ENCODE data around the gene UBC. TPM values are rescaled to one million over a fixed set of nuclear protein-coding genes. Genes with fewer than 3 reads are reported as not detected.

Gene UBC
- total and polyA plus RNA-seq, 5 donors from 2014 or later, result 1,179 to 2,012 (median 1,557) TPM

GRCh38 chr12:124870515-124870914 is 43.9 kb downstream of the UBC start:
- peaks cover 0 to 3% (median 0%) of the 10 kb centered on the region in 7 donors for H3K9me3 Mint-ChIP-seq
- H3K27me3 Mint-ChIP-seq, result peaks cover 30% of the 10 kb centered on the region
- no peak for ATAC-seq (ENCODE audit: low read depth in 2 of 2)
- Histone ChIP-seq H3K27ac (ENCODE audit: insufficient read depth, low read length, poor library complexity, severe bottlenecking) (no peak overlapping the region), H3K4me1 (ENCODE audit: control insufficient read depth, insufficient read depth, low read length, poor library complexity, severe bottlenecking) (no peaks in the 10 kb centered on the region), H3K27me3 (ENCODE audit: control insufficient read depth, insufficient read depth, low read length) (no peaks in the 10 kb centered on the region), H3K4me3 (ENCODE audit: low read depth, low read length) (no peak overlapping the region), H3K36me3 (ENCODE audit: control insufficient read depth, insufficient read depth, low read length) (no peaks in the 10 kb centered on the region), H3K9me3 (ENCODE audit: control insufficient read depth in 2 of 2, low read length in 2 of 2) (no peaks in the 10 kb centered on the region)
- no peak overlapping the region for H3K4me3 Mint-ChIP-seq
- no peak for DNase-seq
- H3K27ac Mint-ChIP-seq, result no peak overlapping the region
- peaks cover 0 to 7% (median under 1%) of the 10 kb centered on the region in 4 donors for H3K4me1 Mint-ChIP-seq
- no peaks in the 10 kb centered on the region for H3K36me3 Mint-ChIP-seq

DNA sequence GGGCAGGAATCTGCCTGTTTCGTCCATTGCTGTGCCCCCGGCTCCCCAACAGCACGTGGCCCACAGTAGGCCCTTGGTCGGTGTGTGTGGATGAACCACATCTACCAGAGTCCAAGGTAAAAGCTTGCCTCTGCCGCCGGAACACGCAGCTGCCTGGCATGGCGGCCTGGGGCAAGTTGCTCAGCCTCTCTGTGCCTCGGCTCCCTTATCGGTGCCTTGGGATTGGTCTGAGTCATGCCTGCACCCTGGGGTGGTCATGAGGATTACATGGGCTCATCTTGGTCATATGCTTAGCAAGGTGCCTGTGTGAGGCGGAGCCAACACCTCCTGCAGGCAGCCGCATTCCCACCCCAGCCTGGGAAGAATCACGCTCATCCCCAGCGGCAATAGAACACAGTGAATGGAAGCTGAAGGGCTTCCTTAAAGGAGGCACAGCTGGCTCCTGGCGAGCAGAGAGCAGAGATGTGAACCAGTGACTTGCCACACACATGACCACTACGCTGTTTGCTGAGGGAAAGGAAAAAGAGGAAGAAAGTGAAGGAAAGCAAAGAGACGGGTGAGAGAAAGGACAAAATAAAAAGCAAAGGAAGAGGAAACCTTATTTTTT is 45.3 kb downstream of the UBC start:
- H3K4me1 ChIP-seq (ENCODE audit: control insufficient read depth, insufficient read depth, low read length, poor library complexity, severe bottlenecking), result peaks cover 1% of the 10 kb centered on the region
- no peaks in the 10 kb centered on the region for H3K36me3 ChIP-seq (ENCODE audit: control insufficient read depth, insufficient read depth, low read length)
- no peaks in the 10 kb centered on the region for H3K27me3 ChIP-seq (ENCODE audit: control insufficient read depth, insufficient read depth, low read length)
- no peak for DNase-seq
- H3K27ac Mint-ChIP-seq, result peak overlapping the region in 1 of 3 donors; percentile 91
- no peak overlapping the region for H3K27ac ChIP-seq (ENCODE audit: insufficient read depth, low read length, poor library complexity, severe bottlenecking)
- no peak overlapping the region for H3K4me3 Mint-ChIP-seq
- H3K4me3 ChIP-seq (ENCODE audit: low read depth, low read length), result no peak overlapping the region
- peaks cover 22% of the 10 kb centered on the region for H3K27me3 Mint-ChIP-seq
- H3K4me1 Mint-ChIP-seq, result peaks cover 0 to 7% (median 3%) of the 10 kb centered on the region in 4 donors
- ATAC-seq (ENCODE audit: low read depth in 2 of 2), result no peak
- no peaks in the 10 kb centered on the region for H3K36me3 Mint-ChIP-seq
- no peaks in the 10 kb centered on the region for H3K9me3 ChIP-seq (ENCODE audit: control insufficient read depth in 2 of 2, low read length in 2 of 2)
- H3K9me3 Mint-ChIP-seq, result peaks cover 0 to 3% (median 0%) of the 10 kb centered on the region in 7 donors

DNA sequence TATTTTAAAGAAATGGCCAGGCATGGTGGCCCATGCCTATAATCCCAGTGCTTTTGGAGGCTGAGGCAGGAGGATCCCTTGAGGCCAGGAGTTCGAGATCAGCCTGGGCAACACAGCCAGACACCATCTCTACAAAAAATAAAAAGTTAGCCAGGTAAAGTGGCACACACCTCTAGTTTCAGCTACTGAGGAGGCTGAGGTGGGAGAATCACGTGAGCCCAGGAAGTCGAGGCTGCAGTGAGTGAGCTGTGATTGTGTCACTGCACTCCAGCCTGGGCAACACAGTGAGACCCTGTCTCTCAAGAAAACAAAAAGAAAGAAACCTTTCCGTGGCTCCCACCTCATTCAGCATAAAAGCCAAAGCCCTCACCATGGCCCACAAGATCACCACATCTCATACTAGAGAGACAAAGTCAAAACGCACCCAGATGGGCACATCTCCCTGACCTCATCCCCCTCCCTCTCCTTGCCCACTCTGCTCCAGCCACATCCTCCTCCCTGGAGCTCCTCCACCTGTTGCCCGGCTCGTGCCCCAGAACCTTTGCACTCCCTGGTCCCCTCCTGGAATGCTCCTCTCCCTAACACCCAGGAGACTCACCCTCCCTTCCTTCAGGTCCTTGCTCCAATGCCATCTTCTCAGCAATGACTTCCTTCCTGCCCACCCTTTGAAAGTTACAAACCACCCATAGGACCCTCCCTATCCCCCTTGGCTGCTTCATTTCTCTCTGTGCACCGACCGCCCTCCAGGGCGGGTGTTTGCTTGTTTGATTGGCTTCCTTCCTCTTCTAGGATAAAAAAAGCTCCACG is 46.0 kb downstream of the UBC start:
- Histone ChIP-seq H3K27ac (ENCODE audit: insufficient read depth, low read length, poor library complexity, severe bottlenecking) (no peak overlapping the region), H3K4me1 (ENCODE audit: control insufficient read depth, insufficient read depth, low read length, poor library complexity, severe bottlenecking) (peaks cover 8% of the 10 kb centered on the region), H3K9me3 (ENCODE audit: control insufficient read depth in 2 of 2, low read length in 2 of 2) (no peaks in the 10 kb centered on the region), H3K36me3 (ENCODE audit: control insufficient read depth, insufficient read depth, low read length) (no peaks in the 10 kb centered on the region), H3K27me3 (ENCODE audit: control insufficient read depth, insufficient read depth, low read length) (no peaks in the 10 kb centered on the region), H3K4me3 (ENCODE audit: low read depth, low read length) (no peak overlapping the region)
- H3K4me1 Mint-ChIP-seq, result peaks cover 0 to 10% (median 4%) of the 10 kb centered on the region in 4 donors
- H3K27me3 Mint-ChIP-seq, result peaks cover 21% of the 10 kb centered on the region
- no peaks in the 10 kb centered on the region for H3K36me3 Mint-ChIP-seq
- ATAC-seq (ENCODE audit: low read depth in 2 of 2) (no peak), DNase-seq (no peak)
- peak overlapping the region in 1 of 3 donors; percentile 58 for H3K27ac Mint-ChIP-seq
- H3K4me3 Mint-ChIP-seq, result no peak overlapping the region
- peaks cover 0 to 3% (median 0%) of the 10 kb centered on the region in 7 donors for H3K9me3 Mint-ChIP-seq

DNA sequence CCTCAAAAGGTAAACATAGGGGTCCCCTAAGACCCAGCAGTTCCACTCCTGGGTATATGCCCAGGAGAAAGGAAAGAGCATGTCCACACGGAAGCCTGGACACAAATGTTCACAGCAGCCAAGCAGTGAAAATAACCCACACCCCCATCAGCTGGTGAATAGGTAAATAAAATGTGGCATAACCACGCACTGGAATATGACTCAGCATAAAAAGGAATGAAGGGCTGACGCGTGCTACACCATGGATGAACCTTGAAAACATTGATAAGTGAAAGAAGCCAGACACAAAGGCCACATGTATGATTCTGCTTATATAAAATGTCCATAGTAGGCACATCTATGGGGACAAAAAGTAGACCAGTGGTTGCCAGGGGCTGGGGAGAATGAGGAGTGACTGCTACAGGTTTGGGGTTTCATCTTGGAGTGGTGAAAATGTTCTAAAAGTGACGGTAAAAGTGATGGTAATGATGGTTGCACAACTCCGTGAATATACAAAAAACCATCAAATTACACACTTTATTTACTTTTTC is 47.0 kb downstream of the UBC start:
- H3K4me3 ChIP-seq (ENCODE audit: low read depth, low read length), result no peak overlapping the region
- H3K27ac ChIP-seq (ENCODE audit: insufficient read depth, low read length, poor library complexity, severe bottlenecking), result no peak overlapping the region
- Mint-ChIP-seq H3K4me1 (peaks cover 0 to 16% (median 4%) of the 10 kb centered on the region in 4 donors), H3K36me3 (no peaks in the 10 kb centered on the region), H3K27me3 (peaks cover 26% of the 10 kb centered on the region), H3K9me3 (peaks cover 0 to 3% (median 0%) of the 10 kb centered on the region in 7 donors), H3K27ac (no peak overlapping the region), H3K4me3 (no peak overlapping the region)
- peaks cover under 1% of the 10 kb centered on the region for H3K27me3 ChIP-seq (ENCODE audit: control insufficient read depth, insufficient read depth, low read length)
- ATAC-seq (ENCODE audit: low read depth in 2 of 2), result no peak
- H3K36me3 ChIP-seq (ENCODE audit: control insufficient read depth, insufficient read depth, low read length), result no peaks in the 10 kb centered on the region
- DNase-seq, result no peak
- H3K4me1 ChIP-seq (ENCODE audit: control insufficient read depth, insufficient read depth, low read length, poor library complexity, severe bottlenecking), result peaks cover 18% of the 10 kb centered on the region
- H3K9me3 ChIP-seq (ENCODE audit: control insufficient read depth in 2 of 2, low read length in 2 of 2), result no peaks in the 10 kb centered on the region

- ATAC-seq (ENCODE audit: low read depth in 2 of 2), result no peak
- peaks cover 4% of the 10 kb centered on the region for H3K27me3 ChIP-seq (ENCODE audit: control insufficient read depth, insufficient read depth, low read length)
- Mint-ChIP-seq H3K27ac (peak overlapping the region in 1 of 3 donors; percentile 63), H3K27me3 (peaks cover 28% of the 10 kb centered on the region), H3K9me3 (peaks cover 0 to 3% (median 0%) of the 10 kb centered on the region in 7 donors), H3K4me1 (peaks cover 0 to 20% (median 5%) of the 10 kb centered on the region in 4 donors), H3K4me3 (no peak overlapping the region), H3K36me3 (no peaks in the 10 kb centered on the region)
- DNase-seq, result no peak
- H3K27ac ChIP-seq (ENCODE audit: insufficient read depth, low read length, poor library complexity, severe bottlenecking), result no peak overlapping the region
- H3K4me1 ChIP-seq (ENCODE audit: control insufficient read depth, insufficient read depth, low read length, poor library complexity, severe bottlenecking), result peaks cover 18% of the 10 kb centered on the region
- no peaks in the 10 kb centered on the region for H3K9me3 ChIP-seq (ENCODE audit: control insufficient read depth in 2 of 2, low read length in 2 of 2)
- H3K4me3 ChIP-seq (ENCODE audit: low read depth, low read length), result no peak overlapping the region
- no peaks in the 10 kb centered on the region for H3K36me3 ChIP-seq (ENCODE audit: control insufficient read depth, insufficient read depth, low read length)
Measured at GRCh38 chr12:124866883-124867400, 47.5 kb downstream of the UBC start.

DNA sequence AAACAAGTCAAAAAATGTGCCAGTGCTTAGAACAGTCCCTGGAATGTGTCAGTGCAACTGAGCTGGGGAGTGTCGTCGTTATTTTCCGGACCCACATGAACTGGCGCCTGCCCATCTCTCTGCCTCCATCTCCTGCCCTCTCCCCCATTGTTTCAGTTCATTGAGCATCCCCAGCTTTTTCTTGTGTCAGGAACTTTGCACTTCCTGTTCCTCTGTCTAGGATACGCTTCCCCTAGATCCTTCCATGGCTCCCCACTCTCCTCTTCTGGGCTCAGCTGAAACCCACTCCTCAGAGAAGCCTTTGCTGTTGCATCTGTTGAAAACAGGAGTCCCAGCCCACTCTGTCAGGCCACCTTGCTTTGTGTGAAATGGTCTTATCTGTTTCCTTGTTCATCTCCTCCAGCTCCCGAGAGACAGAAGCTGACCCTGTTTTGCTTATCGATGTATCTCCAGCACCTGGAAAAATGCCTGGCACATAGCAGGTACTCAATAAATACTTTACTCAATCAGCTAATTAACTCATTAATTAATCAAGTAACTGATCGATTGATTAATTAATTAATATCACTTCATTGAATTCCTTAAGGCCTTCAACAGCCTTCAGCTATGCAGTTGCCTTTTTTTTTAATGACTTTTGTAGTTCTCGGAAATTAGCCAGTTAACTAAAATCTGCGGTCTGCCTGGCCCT is 48.1 kb downstream of the UBC start:
- Mint-ChIP-seq H3K36me3 (no peaks in the 10 kb centered on the region), H3K4me1 (peaks cover 0 to 20% (median 5%) of the 10 kb centered on the region in 4 donors), H3K27me3 (peaks cover 34% of the 10 kb centered on the region), H3K4me3 (peak overlapping the region in 3 of 4 donors; percentile 30 to 47 (median 37)), H3K9me3 (peaks cover 0 to 3% (median 0%) of the 10 kb centered on the region in 7 donors), H3K27ac (no peak overlapping the region)
- no peaks in the 10 kb centered on the region for H3K9me3 ChIP-seq (ENCODE audit: control insufficient read depth in 2 of 2, low read length in 2 of 2)
- DNase-seq, result no peak
- no peak overlapping the region for H3K27ac ChIP-seq (ENCODE audit: insufficient read depth, low read length, poor library complexity, severe bottlenecking)
- H3K4me3 ChIP-seq (ENCODE audit: low read depth, low read length), result no peak overlapping the region
- no peak for ATAC-seq (ENCODE audit: low read depth in 2 of 2)
- no peaks in the 10 kb centered on the region for H3K36me3 ChIP-seq (ENCODE audit: control insufficient read depth, insufficient read depth, low read length)
- peaks cover 18% of the 10 kb centered on the region for H3K4me1 ChIP-seq (ENCODE audit: control insufficient read depth, insufficient read depth, low read length, poor library complexity, severe bottlenecking)
- H3K27me3 ChIP-seq (ENCODE audit: control insufficient read depth, insufficient read depth, low read length), result peaks cover 5% of the 10 kb centered on the region

DNA sequence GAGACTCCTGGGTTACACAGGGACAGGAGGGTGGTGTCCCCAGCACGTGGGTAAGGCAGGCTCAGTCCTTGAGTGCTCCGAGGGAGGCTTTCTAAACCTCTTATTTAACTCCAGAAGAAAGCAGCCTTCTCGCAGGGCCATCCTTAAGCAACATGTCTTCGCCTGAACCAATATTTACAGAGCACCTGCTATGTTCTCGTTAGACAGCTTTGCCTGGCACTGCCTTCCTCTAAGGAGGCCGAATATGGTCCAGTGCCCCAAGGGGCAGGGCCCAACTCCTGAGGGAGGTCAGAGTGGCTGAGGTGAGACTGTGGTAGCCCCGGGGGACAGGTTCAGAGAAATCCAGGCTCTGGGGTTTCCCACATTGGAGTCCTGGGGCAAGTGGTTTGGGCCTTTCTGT is 48.7 kb downstream of the UBC start:
- no peak for ATAC-seq (ENCODE audit: low read depth in 2 of 2)
- H3K4me1 ChIP-seq (ENCODE audit: control insufficient read depth, insufficient read depth, low read length, poor library complexity, severe bottlenecking), result peaks cover 18% of the 10 kb centered on the region
- H3K27ac ChIP-seq (ENCODE audit: insufficient read depth, low read length, poor library complexity, severe bottlenecking), result no peak overlapping the region
- peaks cover 5% of the 10 kb centered on the region for H3K27me3 ChIP-seq (ENCODE audit: control insufficient read depth, insufficient read depth, low read length)
- Mint-ChIP-seq H3K27me3 (peaks cover 35% of the 10 kb centered on the region), H3K36me3 (no peaks in the 10 kb centered on the region), H3K27ac (no peak overlapping the region), H3K9me3 (peaks cover 0 to 3% (median 0%) of the 10 kb centered on the region in 7 donors), H3K4me1 (peaks cover 0 to 20% (median 5%) of the 10 kb centered on the region in 4 donors), H3K4me3 (peak overlapping the region in 2 of 4 donors; percentile 8 to 22)
- H3K4me3 ChIP-seq (ENCODE audit: low read depth, low read length), result no peak overlapping the region
- no peaks in the 10 kb centered on the region for H3K9me3 ChIP-seq (ENCODE audit: control insufficient read depth in 2 of 2, low read length in 2 of 2)
- DNase-seq, result no peak
- H3K36me3 ChIP-seq (ENCODE audit: control insufficient read depth, insufficient read depth, low read length), result no peaks in the 10 kb centered on the region
